8988T (cell line): ENCODE measurements around the gene GLOD5.

Experiments used
- DNase-seq: peaks from one replicate; pipeline ENCODE4 v3.0.0; 2011

The GLOD5 gene

GRCh38 chrX:48761674-48762471, at the start of gene GLOD5:
Gene GLOD5, plus strand, starts transcription at chrX:48761747. Its CDS starts 44 bp downstream, at chrX:48761791.
- DNase-seq = no peak

DNA sequence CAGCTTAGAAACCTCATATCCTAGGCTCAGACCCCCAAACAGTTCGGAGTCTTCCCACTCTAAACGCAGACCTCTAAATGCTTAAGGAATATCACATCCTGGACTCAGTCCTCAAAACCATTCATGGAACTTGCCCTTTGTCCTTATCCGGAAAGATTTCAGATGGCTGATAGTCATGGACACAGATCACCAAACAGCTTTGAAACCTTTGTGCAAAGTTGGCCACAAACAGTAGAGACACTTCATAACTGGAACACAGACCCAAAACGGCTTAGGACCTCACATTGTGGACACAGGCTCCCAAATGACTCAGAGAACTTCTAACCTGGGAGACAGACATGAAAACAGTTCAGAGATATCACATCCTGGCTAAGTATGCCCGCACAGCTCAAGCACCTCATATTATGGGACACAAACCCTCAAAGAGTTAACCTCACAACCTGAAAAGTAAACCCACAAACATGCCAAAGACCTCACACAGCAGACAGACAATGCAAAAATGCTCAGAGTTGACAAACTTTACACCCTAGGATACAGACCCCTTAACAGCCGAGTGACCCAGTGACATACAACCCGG, 49.5 kb upstream of the GLOD5 start:
- DNase-seq = no peak

GRCh38 chrX:48713847-48714246, 47.7 kb upstream of the GLOD5 start:
- no peak for DNase-seq

DNA sequence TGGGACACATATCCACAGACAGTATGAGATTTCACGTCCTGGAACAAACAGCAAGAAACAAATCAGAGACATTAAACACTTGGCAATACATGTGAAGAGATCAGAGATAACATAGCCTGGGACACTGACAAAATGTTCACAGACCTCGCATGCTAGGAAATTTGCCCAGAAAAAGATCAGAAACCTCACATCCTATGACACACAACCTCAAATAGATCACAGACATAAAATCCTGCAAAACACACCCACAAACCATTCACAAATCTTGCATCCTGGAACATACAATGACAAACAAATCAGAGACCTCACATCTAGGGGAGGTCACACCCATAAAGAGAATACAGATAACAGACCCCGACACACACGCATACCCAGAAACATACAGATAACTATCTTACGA, 47.0 kb upstream of the GLOD5 start:
- no peak for DNase-seq

GRCh38 chrX:48715072-48715471, 46.5 kb upstream of the GLOD5 start:
- DNase-seq = no peak

DNA sequence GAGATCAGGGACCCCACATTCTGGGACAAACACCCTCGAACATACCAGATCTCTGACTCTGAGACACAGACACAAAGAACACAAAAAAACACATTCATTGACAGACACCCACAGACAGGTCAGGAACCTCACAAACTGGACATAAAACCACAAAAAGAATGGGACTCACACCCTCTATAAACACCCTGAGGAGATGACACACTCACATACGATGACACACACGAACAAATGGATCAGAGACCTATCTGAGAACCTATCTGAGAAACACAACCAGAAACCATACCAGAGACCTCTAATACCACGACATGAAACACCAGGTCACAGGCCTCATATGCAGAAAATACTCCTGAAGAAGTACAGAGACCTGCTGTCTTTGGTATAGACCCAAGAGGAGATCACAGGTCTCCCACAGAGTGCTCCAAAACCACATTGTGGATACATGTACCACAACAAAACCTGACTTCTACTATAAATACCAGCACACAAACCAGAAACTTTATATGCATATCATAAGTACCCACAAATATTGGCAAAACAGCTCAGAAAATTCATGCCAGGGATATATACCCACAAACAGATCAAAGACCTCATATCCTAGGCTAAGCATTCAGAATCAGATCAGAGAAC, 45.6 kb upstream of the GLOD5 start:
- no peak for DNase-seq

DNA sequence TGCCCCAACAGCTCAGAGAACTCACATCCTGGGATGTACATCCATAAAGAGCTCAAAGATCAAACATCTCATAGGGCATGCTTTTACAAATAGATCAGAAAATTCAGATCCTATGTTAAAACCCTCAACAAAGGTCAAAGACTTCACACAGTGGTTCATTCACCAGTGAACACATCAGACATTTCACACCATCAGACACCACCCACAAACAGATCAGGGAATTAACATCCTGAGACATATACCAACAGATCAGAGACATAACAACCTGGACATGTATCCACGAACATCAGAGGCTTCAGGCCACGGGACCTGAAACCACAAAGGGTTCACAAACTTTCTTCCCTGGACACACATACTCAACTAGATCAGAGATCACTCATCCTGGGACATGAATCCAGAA, 41.6 kb upstream of the GLOD5 start:
- DNase-seq = no peak

DNA sequence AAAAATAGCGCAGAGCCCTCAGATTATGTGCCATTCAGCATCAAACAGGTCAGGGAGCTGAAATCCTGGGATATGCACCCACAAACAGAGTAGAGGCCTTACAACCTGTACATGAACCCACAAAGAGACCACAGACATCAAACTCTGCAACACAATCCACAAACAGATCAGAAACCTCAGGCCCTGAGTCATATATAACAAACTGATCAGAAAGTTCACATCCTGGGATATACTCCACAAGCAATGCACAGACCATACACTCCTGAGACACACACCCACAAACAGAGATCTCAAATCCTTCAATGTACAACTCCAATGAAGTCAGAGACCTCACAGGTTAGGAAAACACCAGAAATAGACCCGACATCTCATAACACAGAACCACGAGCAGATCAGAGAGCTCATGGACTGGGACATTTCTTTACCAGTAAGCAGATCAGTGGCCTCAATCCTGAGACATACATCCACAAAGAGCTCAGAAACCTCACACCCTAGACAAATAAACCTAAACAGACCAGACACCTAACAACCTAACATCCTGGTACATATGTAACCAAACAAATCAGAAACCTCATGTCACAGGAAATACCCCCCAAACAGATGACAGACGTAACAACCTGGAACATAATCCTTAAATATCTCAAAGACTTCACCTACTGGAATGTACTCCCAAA, 40.8 kb upstream of the GLOD5 start:
- DNase-seq = no peak

GRCh38 chrX:48721916-48722315, 39.6 kb upstream of the GLOD5 start:
- DNase-seq = no peak

- DNase-seq = no peak
Measured at GRCh38 chrX:48726596-48726995, 35.0 kb upstream of the GLOD5 start.

GRCh38 chrX:48728653-48729052, 32.9 kb upstream of the GLOD5 start:
- DNase-seq = no peak

DNA sequence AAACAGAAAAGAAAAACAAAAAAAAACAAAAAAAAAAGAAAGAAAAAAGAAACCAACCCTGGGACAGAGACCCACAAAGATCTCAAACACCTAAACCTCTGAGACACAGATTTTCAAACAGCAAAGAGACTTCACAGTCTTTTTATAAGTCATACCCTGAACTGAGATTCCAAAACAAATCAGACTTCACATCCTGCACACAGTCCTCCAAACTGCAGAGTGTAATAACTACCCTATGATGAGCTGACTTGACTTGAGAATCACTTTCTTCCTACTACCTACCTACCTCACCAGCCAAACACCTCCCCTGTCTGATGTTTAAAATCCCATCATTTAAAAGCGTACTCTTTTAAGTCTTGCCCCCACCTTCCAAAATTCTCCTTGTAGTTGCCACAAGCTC, 25.2 kb upstream of the GLOD5 start:
- DNase-seq = no peak

- no peak for DNase-seq
Measured at GRCh38 chrX:48736878-48737212, 24.7 kb upstream of the GLOD5 start.

- DNase-seq = peak; percentile 67
Measured at GRCh38 chrX:48737213-48737938, 24.2 kb upstream of the GLOD5 start.

DNA sequence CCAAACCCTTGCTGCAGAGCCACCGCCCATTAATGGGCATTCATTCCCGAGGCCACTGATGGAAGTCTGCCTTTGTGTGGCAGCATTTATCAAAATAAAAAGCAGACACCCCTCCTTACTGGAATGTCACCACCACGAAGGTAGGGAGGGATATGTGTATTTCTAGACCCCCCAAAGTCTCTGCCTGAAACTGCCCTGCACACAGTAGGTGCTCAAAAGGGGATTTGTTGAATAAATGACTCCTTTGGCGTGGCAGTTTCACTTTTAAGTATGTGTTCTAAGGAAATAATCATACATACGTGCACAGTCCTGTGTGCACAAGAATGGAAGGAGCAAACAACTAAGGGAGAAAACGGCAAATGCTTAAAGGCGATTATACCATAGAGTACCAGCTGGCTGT, 23.6 kb upstream of the GLOD5 start:
- DNase-seq = no peak

- DNase-seq = no peak
Measured at GRCh38 chrX:48741834-48742233, 19.7 kb upstream of the GLOD5 start.

DNA sequence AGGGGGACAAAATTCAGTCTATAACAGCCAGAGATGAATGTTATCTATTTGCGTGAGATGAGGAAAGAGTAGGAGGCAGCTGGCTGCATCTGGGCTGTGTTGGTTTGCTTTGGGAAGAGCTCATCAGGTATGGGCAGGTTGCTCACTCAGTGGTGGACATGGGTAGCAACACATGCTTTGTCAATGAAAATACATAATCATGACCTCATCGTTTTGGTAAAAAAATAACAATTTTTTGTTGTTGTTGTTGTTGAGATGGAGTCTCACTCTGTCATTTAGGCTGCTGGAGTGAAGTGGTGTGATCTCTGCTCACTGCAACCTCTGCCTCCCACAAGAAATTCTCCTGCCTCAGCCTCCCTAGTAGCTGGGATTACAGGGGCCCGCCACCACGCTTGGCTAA, 16.3 kb upstream of the GLOD5 start:
- no peak for DNase-seq

GRCh38 chrX:48747415-48748016, 14.0 kb upstream of the GLOD5 start:
- DNase-seq = no peak

DNA sequence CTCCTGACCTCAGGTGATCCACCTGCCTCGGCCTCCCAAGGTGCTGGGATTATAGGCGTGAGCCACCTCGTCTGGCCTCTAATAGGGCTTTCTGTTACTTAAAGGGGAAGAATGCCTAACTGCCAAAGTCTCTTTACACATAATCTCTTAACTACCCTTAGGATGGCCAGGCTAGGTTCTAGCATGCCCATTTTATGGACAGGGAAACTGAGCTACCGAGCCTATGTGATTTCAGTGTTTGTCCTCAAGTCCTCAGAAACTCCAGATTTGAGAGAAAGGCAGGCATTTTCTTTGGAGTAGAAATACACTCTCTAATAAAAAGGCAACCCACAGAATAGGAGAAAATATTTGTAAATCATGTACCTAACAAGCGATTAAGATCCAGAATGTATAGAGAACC, 12.4 kb upstream of the GLOD5 start:
- no peak for DNase-seq

GRCh38 chrX:48751343-48751742, 10.2 kb upstream of the GLOD5 start:
- DNase-seq = no peak

GRCh38 chrX:48752498-48752897, 9.0 kb upstream of the GLOD5 start:
- DNase-seq = no peak

DNA sequence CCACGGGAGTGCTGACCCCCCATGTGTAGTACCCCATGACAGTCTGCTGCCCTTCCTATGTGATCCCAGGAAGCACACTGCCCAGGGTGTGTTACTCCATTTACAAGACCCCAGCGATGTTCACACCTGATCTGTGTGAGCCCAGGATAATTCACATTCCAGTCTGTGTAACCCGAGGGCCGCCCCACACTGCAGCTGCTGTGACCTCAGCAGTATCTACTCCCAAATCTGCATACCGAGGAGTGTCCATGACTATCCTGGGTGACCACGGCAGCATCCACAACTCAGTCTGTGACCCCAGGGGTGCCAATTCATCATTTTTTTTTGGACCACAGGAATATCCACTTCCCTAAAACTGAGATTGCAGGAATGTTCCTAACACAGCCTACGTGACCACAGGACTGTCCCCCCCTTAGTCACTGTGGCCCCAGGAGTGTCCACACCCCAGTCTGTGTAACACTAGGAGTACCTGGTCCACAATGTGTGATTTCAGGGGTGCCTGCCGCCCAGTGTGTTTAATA, 7.8 kb upstream of the GLOD5 start:
- DNase-seq = no peak

DNA sequence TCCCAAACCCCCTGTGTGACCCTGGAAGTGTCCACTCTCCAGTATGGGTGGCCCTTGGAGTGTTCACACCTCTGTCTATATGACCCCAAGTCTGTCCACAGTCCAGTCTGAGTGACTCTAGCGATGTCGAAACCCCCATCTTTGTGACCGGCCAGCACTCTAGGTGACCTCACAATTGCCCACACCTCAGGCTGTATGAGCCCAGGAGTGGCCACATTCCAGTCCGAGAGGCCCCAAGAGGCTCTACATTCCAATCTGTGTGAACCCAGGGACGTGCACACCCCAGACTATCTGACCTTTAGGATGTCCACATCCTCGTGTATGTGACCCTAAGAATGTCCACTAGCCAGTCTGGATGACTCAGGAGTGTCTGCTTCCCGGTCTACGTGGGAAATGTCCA, 7.3 kb upstream of the GLOD5 start:
- DNase-seq = no peak
